Astrocyte of the cerebellum (primary cell): ENCODE results near the gene FBLN7.
"Not testable (repeated sequence)": the region's sequence is repeated elsewhere in the genome, so short reads cannot be mapped to it uniquely, and the experiment has no call there.

Source experiments
- DNase-seq: peaks from one replicate; pipeline ENCODE4 v3.0.0-alpha.2; 2011; ENCODE audit warnings: low read depth
- H3K4me3 ChIP-seq: 2 replicates; pipeline ENCODE4 v1.5.1; 2011; ENCODE audit warnings: mild to moderate bottlenecking, low read depth, low read length, moderate library complexity
- in situ Hi-C: cut with HindIII; loops from 2 replicates; pipeline ENCODE4 v1.10.0; 2017; ENCODE audit warnings: low sequenced_read_pairs
- TF ChIP-seq, protein P1 (sequence below): IDR thresholded peaks from 2 replicates; pipeline ENCODE4 v1.5.1; 2012; ENCODE audit warnings: low read length, low read depth, moderate library complexity, mild to moderate bottlenecking; ENCODE audit errors: missing control alignments

FBLN7 gene

GRCh38 chr2:112133344-112133743, 4.8 kb upstream of the FBLN7 start:
- in situ Hi-C loops: no loop called here
- TF ChIP-seq, protein P1, sequence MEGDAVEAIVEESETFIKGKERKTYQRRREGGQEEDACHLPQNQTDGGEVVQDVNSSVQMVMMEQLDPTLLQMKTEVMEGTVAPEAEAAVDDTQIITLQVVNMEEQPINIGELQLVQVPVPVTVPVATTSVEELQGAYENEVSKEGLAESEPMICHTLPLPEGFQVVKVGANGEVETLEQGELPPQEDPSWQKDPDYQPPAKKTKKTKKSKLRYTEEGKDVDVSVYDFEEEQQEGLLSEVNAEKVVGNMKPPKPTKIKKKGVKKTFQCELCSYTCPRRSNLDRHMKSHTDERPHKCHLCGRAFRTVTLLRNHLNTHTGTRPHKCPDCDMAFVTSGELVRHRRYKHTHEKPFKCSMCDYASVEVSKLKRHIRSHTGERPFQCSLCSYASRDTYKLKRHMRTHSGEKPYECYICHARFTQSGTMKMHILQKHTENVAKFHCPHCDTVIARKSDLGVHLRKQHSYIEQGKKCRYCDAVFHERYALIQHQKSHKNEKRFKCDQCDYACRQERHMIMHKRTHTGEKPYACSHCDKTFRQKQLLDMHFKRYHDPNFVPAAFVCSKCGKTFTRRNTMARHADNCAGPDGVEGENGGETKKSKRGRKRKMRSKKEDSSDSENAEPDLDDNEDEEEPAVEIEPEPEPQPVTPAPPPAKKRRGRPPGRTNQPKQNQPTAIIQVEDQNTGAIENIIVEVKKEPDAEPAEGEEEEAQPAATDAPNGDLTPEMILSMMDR: no peak
- H3K4me3 ChIP-seq: no peak overlapping the region
- DNase-seq: no peak

- no peak for DNase-seq
- TF ChIP-seq, protein P1: no peak
- in situ Hi-C loops: no loop called here
- no peak overlapping the region for H3K4me3 ChIP-seq
Observed at GRCh38 chr2:112134120-112134519, 4.1 kb upstream of the FBLN7 start.

DNA sequence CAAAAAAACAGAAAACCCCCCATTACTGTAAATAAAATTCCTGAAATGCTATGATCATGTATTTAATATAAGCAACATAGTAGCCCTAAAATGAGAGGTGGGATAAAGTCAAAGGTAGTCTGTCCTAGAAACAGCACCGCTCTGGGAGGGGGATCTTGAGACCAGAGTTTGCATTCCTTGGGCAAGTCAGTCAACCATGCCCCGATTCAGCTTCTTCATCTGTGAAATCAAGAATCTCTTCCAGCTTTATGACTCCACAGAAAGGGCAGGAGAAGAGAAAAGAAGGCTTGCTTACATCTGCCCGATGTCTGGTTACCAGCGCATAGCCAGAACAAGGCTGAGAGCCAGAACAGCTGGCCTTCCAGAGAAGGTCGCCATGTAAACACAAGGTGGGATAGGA, 2.1 kb upstream of the FBLN7 start:
- TF ChIP-seq, protein P1: no peak
- no peak overlapping the region for H3K4me3 ChIP-seq
- no peak for DNase-seq
- in situ Hi-C loops: no loop called here

DNA sequence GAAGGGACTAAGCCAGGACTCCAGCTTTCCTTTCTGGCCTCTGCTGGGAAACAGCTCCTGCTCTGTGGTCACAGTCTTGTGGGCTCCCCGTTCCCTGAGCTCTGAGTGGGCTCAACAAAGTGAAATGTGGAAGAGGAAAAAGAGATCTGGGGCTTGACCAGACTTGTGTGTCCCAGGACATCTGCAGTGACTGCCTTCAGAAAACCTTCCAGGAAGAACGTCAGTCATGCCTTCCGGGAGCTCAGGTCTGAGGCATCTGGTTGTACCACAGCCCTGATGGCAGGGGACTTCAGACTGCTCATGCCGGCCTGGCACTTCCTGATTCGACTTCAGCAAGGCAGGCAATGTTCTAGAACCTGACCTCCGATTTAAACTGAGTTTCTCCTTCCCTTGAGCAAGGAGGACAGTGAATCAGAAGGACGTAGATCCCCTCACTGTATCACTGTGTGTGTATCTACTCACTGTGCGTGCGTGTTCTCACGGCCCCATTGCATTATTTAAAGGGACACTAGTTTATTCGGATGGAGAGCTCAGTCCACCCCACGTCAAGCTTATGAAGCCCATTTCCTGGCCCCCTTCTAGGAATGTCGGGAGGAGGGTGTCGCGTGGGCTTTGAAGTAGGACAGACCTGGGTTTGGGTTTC, 548 bp upstream of the FBLN7 start:
- in situ Hi-C loops: no loop called here
- TF ChIP-seq, protein P1: no peak
- no peak for DNase-seq
- peak overlapping the region; percentile 43 for H3K4me3 ChIP-seq

GRCh38 chr2:112139033-112139614, 939 bp downstream of the FBLN7 start:
- DNase-seq, in situ Hi-C loops: not testable (repeated sequence)
- H3K4me3 ChIP-seq: peak overlapping the region; percentile 43

DNA sequence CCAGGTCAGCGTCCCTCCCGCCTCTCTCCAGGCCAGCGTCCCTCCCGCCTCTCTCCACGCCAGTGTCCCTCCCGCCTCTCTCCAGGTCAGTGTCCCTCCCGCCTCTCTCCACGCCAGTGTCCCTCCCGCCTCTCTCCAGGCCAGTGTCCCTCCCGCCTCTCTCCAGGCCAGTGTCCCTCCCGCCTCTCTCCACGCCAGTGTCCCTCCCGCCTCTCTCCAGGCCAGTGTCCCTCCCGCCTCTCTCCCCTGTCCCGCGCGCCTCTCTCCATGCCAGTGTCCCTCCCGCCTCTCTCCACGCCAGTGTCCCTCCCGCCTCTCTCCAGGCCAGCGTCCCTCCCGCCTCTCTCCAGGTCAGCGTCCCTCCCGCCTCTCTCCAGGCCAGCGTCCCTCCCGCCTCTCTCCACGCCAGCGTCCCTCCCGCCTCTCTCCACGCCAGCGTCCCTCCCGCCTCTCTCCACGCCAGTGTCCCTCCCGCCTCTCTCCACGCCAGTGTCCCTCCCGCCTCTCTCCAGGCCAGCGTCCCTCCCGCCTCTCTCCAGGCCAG, 1.5 kb downstream of the FBLN7 start:
- H3K4me3 ChIP-seq, in situ Hi-C loops, DNase-seq: not testable (repeated sequence)

DNA sequence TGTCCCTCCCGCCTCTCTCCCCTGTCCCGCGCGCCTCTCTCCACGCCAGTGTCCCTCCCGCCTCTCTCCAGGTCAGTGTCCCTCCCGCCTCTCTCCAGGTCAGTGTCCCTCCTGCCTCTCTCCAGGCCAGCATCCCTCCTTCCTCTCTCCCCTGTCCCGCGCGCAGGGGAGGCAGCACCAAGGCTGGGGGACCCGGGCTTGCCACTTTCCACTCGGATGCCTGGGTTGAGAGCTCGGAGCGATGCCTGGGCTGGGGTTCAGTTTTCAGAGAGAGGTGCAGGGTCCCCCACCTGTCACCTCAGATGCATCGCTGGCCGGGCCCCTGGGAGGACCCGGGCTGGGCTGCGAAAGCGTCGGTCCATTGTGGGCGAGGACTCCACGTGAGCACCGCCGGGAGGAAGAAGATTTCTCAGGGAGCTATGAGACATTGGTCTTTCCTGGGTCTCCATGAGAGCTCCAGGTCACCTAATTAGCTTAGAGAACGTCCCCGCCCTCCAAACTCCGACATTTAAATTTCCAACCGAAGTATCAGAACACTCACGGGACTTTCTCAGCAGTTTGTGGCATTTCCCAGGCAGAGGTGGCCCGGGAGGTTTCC, 2.1 kb downstream of the FBLN7 start:
- no peak overlapping the region for H3K4me3 ChIP-seq
- TF ChIP-seq, protein P1: no peak
- in situ Hi-C loops: no loop called here
- no peak for DNase-seq
